B cell (primary cell): ENCODE results near the gene COL5A1. TPM values are rescaled to one million over a fixed set of nuclear protein-coding genes. Genes with fewer than 3 reads are reported as not detected.

Experiments
- ATAC-seq: fragments of 200-7000 bp; cut with Tn5 transposase; one replicate; pipeline ENCODE4 v1.10.0; 2021; ENCODE audit warnings: low read depth, mild to moderate bottlenecking, moderate number of reproducible peaks, moderate library complexity
- CTCF ChIA-PET: fragments of 350-600 bp; sonication (Branson Sonifier 250); formaldehyde crosslinking; loops from one replicate; lab custom pipeline; 2021; ENCODE audit warnings: antibody characterized with exemption, inconsistent platforms; lab: Charles Lee
- POLR2A ChIA-PET: fragments of 350-600 bp; sonication (Branson Sonifier 250); formaldehyde crosslinking; loops from one replicate; lab custom pipeline; 2021; ENCODE audit warnings: antibody characterized with exemption; lab: Charles Lee
- DNase-seq: peaks from one replicate; pipeline ENCODE4 v3.0.0; 2013
- H2AFZ ChIP-seq: 2 replicates; pipeline ENCODE4 v1.6.1; 2012; ENCODE audit warnings: mild to moderate bottlenecking, low read depth, low read length; ENCODE audit not compliant: insufficient read depth, poor library complexity, severe bottlenecking
- H3K27ac ChIP-seq, 2 donors: 1 replicate in 1 of 2; 2 replicates in 1 of 2; pipeline ENCODE4 v1.5.1; 2012 to 2013; ENCODE audit warnings: low read length in 2 of 2, mild to moderate bottlenecking in 2 of 2, moderate library complexity in 1 of 2
- H3K27me3 ChIP-seq, 4 experiments: fragments of 200-600 bp in 1 of 4; sonication (generic) in 1 of 4; replicated peaks in 1 of 4; 1 replicate in 2 of 4; 2 replicates in 2 of 4; pipeline versions ENCODE4 v1.6.1 to v1.7.0; 2013 to 2016; ENCODE audit warnings: low read length in 3 of 4, mild to moderate bottlenecking in 2 of 4, mixed read lengths in 1 of 4, moderate library complexity in 1 of 4; ENCODE audit not compliant: insufficient read depth in 4 of 4, control insufficient read depth in 3 of 4; ENCODE audit errors: control extremely low read depth in 1 of 4
- H3K36me3 ChIP-seq, 2 experiments: replicated peaks in 1 of 2; 1 replicate in 1 of 2; 2 replicates in 1 of 2; pipeline versions ENCODE4 v1.6.1 to v1.7.1; 2013; ENCODE audit warnings: low read length in 1 of 2; ENCODE audit not compliant: insufficient read depth in 2 of 2, control insufficient read depth in 1 of 2; ENCODE audit errors: control extremely low read depth in 1 of 2, extremely low read depth in 1 of 2
- H3K4me1 ChIP-seq, 2 donors: fragments of 200-600 bp in 1 of 2; sonication (generic) in 1 of 2; 1 replicate in 1 of 2; 2 replicates in 1 of 2; pipeline versions ENCODE4 v1.5.1 to v1.6.1; 2013 to 2017; ENCODE audit warnings: low read length in 2 of 2; ENCODE audit not compliant: control insufficient read depth in 2 of 2, insufficient read depth in 2 of 2
- H3K4me2 ChIP-seq: replicated peaks from 2 replicates; pipeline ENCODE3; 2012; ENCODE audit warnings: mild to moderate bottlenecking, low read depth, low read length; ENCODE audit not compliant: poor library complexity, severe bottlenecking
- H3K4me3 ChIP-seq, 5 experiments: fragments of 200-600 bp in 1 of 5; sonication (generic) in 1 of 5; 1 replicate in 3 of 5; 2 replicates in 2 of 5; pipeline versions ENCODE4 v1.5.1 to v1.7.0; 2011 to 2016; ENCODE audit warnings: low read length in 4 of 5, mild to moderate bottlenecking in 4 of 5, low read depth in 2 of 5, control low read depth in 1 of 5, moderate library complexity in 1 of 5; ENCODE audit not compliant: insufficient read depth in 1 of 5; ENCODE audit errors: control extremely low read depth in 1 of 5, extremely low read depth in 1 of 5
- H3K79me2 ChIP-seq: fragments of 200-600 bp; sonication (generic); one replicate; pipeline ENCODE4 v1.6.0; 2016; ENCODE audit warnings: low read length; ENCODE audit not compliant: control insufficient read depth, insufficient read depth
- H3K9ac ChIP-seq: fragments of 200-600 bp; sonication (generic); 2 replicates; pipeline ENCODE4 v1.6.1; 2017; ENCODE audit warnings: mild to moderate bottlenecking, low read length, moderate library complexity
- H3K9me3 ChIP-seq, 3 donors: one replicate each; pipeline versions ENCODE4 v1.6.1 to v1.7.1; 2013; ENCODE audit warnings: low read length in 2 of 3; ENCODE audit not compliant: control insufficient read depth in 2 of 3, insufficient read depth in 1 of 3; ENCODE audit errors: control extremely low read depth in 1 of 3
- H4K20me1 ChIP-seq: 2 replicates; pipeline ENCODE4 v1.6.0; 2012; ENCODE audit warnings: mild to moderate bottlenecking, low read length; ENCODE audit not compliant: insufficient read depth, control insufficient read depth, poor library complexity, severe bottlenecking
- H3K27ac Mint-ChIP-seq: one replicate; pipeline ENCODE4 v1.8.0; 2021; ENCODE audit warnings: mixed read lengths
- H3K27me3 Mint-ChIP-seq: one replicate; pipeline ENCODE4 v1.8.0; 2021; ENCODE audit warnings: mixed read lengths
- H3K4me1 Mint-ChIP-seq: one replicate; pipeline ENCODE4 v1.8.0; 2021; ENCODE audit warnings: mixed read lengths
- H3K4me3 Mint-ChIP-seq: one replicate; pipeline ENCODE4 v1.8.0; 2021; ENCODE audit warnings: mixed read lengths
- H3K9me3 Mint-ChIP-seq: one replicate; pipeline ENCODE4 v1.8.0; 2022; ENCODE audit warnings: mixed read lengths; ENCODE audit not compliant: insufficient read depth
- EZH2 ChIP-seq: IDR thresholded peaks from 2 replicates; pipeline ENCODE4 v1.6.1; 2012; ENCODE audit warnings: borderline replicate concordance, low read depth, mild to moderate bottlenecking, moderate library complexity, low read length; ENCODE audit not compliant: insufficient read depth, poor library complexity, severe bottlenecking
- WGBS: methylation state at CpG from one replicate; pipeline ENCODE4 v1.1.5; 2013; ENCODE audit warnings: missing lambda C conversion rate; ENCODE audit not compliant: insufficient coverage; 5-methylcytosine and 5-hydroxymethylcytosine counted together
- intact Hi-C: fragments of 100-400 bp; cut with micrococcal nuclease; formaldehyde crosslinking; loops from one replicate; pipeline ENCODE4 v1.10.0; 2022
- polyA plus RNA-seq: library from polyadenylated mRNA; depleted of rRNA; stranded (reverse); fragments of >200 nt; gene quantifications from 2 replicates; pipeline ENCODE4 v1.2.3, GENCODE V29; 2012
- total RNA-seq, 2 donors: library from RNA; stranded (reverse); fragments of 120-200 nt in 1 of 2; gene quantifications; 1 replicate in 1 of 2; 2 replicates in 1 of 2; pipeline versions ENCODE4 v1.2.3 to v1.2.4, GENCODE V29; 2013 to 2022
- TF ChIP-seq, protein P1 (sequence below): fragments of 200-600 bp; IDR thresholded peaks from one replicate; pipeline ENCODE4 v1.8.0; 2022; ENCODE audit warnings: antibody characterized with exemption, mild to moderate bottlenecking

Gene COL5A1
- total and polyA plus RNA-seq, 2 donors (not counting 1 experiment from before 2014, with no cell fraction given), result 0.06 TPM; not detected in 1

GRCh38 chr9:134850611-134851010 is 209.0 kb downstream of the COL5A1 start:
- no peaks in the 10 kb centered on the region for H4K20me1 ChIP-seq
- TF ChIP-seq, protein P1, sequence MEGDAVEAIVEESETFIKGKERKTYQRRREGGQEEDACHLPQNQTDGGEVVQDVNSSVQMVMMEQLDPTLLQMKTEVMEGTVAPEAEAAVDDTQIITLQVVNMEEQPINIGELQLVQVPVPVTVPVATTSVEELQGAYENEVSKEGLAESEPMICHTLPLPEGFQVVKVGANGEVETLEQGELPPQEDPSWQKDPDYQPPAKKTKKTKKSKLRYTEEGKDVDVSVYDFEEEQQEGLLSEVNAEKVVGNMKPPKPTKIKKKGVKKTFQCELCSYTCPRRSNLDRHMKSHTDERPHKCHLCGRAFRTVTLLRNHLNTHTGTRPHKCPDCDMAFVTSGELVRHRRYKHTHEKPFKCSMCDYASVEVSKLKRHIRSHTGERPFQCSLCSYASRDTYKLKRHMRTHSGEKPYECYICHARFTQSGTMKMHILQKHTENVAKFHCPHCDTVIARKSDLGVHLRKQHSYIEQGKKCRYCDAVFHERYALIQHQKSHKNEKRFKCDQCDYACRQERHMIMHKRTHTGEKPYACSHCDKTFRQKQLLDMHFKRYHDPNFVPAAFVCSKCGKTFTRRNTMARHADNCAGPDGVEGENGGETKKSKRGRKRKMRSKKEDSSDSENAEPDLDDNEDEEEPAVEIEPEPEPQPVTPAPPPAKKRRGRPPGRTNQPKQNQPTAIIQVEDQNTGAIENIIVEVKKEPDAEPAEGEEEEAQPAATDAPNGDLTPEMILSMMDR, result no peak
- TF ChIP-seq EZH2, result no peak
- Mint-ChIP-seq H3K4me1 (no peaks in the 10 kb centered on the region), H3K4me3 (no peak overlapping the region), H3K27ac (no peak overlapping the region), H3K27me3 (no peaks in the 10 kb centered on the region), H3K9me3 (no peaks in the 10 kb centered on the region)
- H3K4me1 ChIP-seq, result no peaks in the 10 kb centered on the region
- peaks cover 0 to 4% (median 0%) of the 10 kb centered on the region in 4 experiments for H3K27me3 ChIP-seq
- H2AFZ ChIP-seq, result no peak overlapping the region
- no peaks in the 10 kb centered on the region for H3K36me3 ChIP-seq
- DNase-seq (no peak), ATAC-seq (no peak)
- no peaks in the 10 kb centered on the region for H3K79me2 ChIP-seq
- WGBS, result 85% methylated on average over 9 of the region's 9 CpGs
- H3K4me2 ChIP-seq, result no peak overlapping the region
- H3K27ac ChIP-seq, result no peak overlapping the region
- intact Hi-C loops, result no loop called here
- no peak overlapping the region for H3K4me3 ChIP-seq
- POLR2A ChIA-PET, result no interaction called here
- no peak overlapping the region for H3K9ac ChIP-seq
- CTCF ChIA-PET, result no interaction called here
- peaks cover 0 to 31% (median 0%) of the 10 kb centered on the region in 3 donors for H3K9me3 ChIP-seq

DNA sequence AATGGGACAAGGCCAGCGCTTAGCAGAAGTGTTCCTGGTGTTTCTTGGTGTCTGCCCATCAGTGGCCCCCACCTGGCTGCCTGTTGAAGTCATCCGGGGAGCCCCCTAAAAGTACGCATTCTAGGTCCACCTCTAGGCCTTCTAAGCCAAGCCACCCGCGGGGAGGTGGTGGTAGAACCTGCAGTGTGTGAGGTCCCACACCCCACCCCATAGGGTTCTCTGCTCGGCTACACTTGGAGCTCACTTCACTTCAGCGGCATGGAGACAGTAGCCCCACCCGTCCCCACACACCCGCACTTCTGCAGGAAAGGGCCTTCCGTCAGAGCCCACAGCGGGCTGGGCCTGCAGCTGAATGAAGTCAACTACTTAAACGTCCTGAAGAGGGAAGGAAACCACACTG is 209.4 kb downstream of the COL5A1 start:
- intact Hi-C loops, result no loop called here
- H3K79me2 ChIP-seq, result no peaks in the 10 kb centered on the region
- no peak overlapping the region for H3K4me3 ChIP-seq
- peaks cover 0 to 31% (median 0%) of the 10 kb centered on the region in 3 donors for H3K9me3 ChIP-seq
- 49% methylated on average over 6 of the region's 12 CpGs for WGBS
- TF ChIP-seq, protein P1, result no peak
- TF ChIP-seq EZH2, result no peak
- H3K4me1 ChIP-seq, result no peaks in the 10 kb centered on the region
- ChIA-PET POLR2A (no interaction called here), CTCF (no interaction called here)
- H4K20me1 ChIP-seq, result no peaks in the 10 kb centered on the region
- no peaks in the 10 kb centered on the region for H3K36me3 ChIP-seq
- Mint-ChIP-seq H3K4me3 (no peak overlapping the region), H3K27ac (no peak overlapping the region), H3K9me3 (no peaks in the 10 kb centered on the region), H3K27me3 (no peaks in the 10 kb centered on the region), H3K4me1 (no peaks in the 10 kb centered on the region)
- H3K4me2 ChIP-seq, result no peak overlapping the region
- H2AFZ ChIP-seq, result no peak overlapping the region
- H3K9ac ChIP-seq, result no peak overlapping the region
- H3K27ac ChIP-seq, result no peak overlapping the region
- H3K27me3 ChIP-seq, result peaks cover 0 to 4% (median 0%) of the 10 kb centered on the region in 4 experiments
- ATAC-seq (no peak), DNase-seq (no peak)
